BLaER1 treated with 17β-estradiol and CSF1 and Interleukin-3, amounts not matched to agents 10 nM and 100 nM (cell line): ENCODE data around the gene CEACAM19.

ENCODE experiments used
- H3K27ac ChIP-seq, 11 experiments: shearing (Covaris generic); formaldehyde crosslinking; 2 replicates each; pipeline ENCODE4 v1.8.1; 2022
- H3K27me3 ChIP-seq, 11 experiments: shearing (Covaris generic); formaldehyde crosslinking; 2 replicates each; pipeline ENCODE4 v1.8.1; 2022
- H3K36me3 ChIP-seq, 11 experiments: shearing (Covaris generic); formaldehyde crosslinking; 2 replicates each; pipeline ENCODE4 v1.8.1; 2022
- H3K4me1 ChIP-seq, 10 experiments: shearing (Covaris generic); formaldehyde crosslinking; 2 replicates each; pipeline ENCODE4 v1.8.1; 2022
- H3K4me2 ChIP-seq, 11 experiments: shearing (Covaris generic); formaldehyde crosslinking; 2 replicates each; pipeline ENCODE4 v1.8.1; 2022
- H3K4me3 ChIP-seq, 10 experiments: shearing (Covaris generic); formaldehyde crosslinking; 2 replicates each; pipeline ENCODE4 v1.8.1; 2022
- H3K9ac ChIP-seq, 11 experiments: shearing (Covaris generic); formaldehyde crosslinking; 2 replicates each; pipeline ENCODE4 v1.8.1; 2022
- H3K9me3 ChIP-seq, 11 experiments: shearing (Covaris generic); formaldehyde crosslinking; replicated peaks in 1 of 11; 2 replicates each; pipeline ENCODE4 v1.8.1; 2022
- H4K20me1 ChIP-seq, 11 experiments: shearing (Covaris generic); formaldehyde crosslinking; 2 replicates each; pipeline ENCODE4 v1.8.1; 2022
- Cebpa-rat ChIP-seq, 11 experiments: shearing (Covaris generic); IDR thresholded peaks; 2 replicates each; pipeline ENCODE4 v1.8.1; 2022

The CEACAM19 gene

GRCh38 chr19:44634785-44635184 is 36.5 kb upstream of the CEACAM19 start:
- Histone ChIP-seq H3K9me3 (peaks cover 0 to 7% (median 0%) of the 10 kb centered on the region in 11 experiments; a peak in 1 of 22 replicates), H3K4me3 (no peak overlapping the region), H3K4me2 (peak overlapping the region in 3 of 11 experiments; percentile 79 to 80 (median 79); a peak in 6 of 22 replicates), H3K27me3 (no peaks in the 10 kb centered on the region), H3K9ac (no peak overlapping the region), H3K4me1 (peaks cover 0 to 45% (median 6%) of the 10 kb centered on the region in 10 experiments; a peak in 10 of 20 replicates), H3K27ac (no peak overlapping the region; a peak in 1 of 22 replicates), H4K20me1 (no peaks in the 10 kb centered on the region), H3K36me3 (no peaks in the 10 kb centered on the region)
- no peak for TF ChIP-seq Cebpa-rat (IDR thresholded peaks at IDR 0.05)

- H3K27ac ChIP-seq, result peak overlapping the region in 4 of 11 experiments; percentile 41 to 67 (median 64); a peak in 7 of 22 replicates
- peak overlapping the region in 1 of 11 experiments; percentile 30; a peak in 2 of 22 replicates for H3K9ac ChIP-seq
- no peaks in the 10 kb centered on the region for H3K27me3 ChIP-seq
- TF ChIP-seq Cebpa-rat (IDR thresholded peaks at IDR 0.05), result no peak
- no peaks in the 10 kb centered on the region for H3K36me3 ChIP-seq
- H3K4me2 ChIP-seq, result peak overlapping the region in 6 of 11 experiments; percentile 24 to 80 (median 75); a peak in 11 of 22 replicates
- H3K4me1 ChIP-seq, result peaks cover 0 to 45% (median 6%) of the 10 kb centered on the region in 10 experiments; a peak in 10 of 20 replicates
- no peaks in the 10 kb centered on the region for H4K20me1 ChIP-seq
- H3K4me3 ChIP-seq, result no peak overlapping the region
- H3K9me3 ChIP-seq, result 0 out of 22 replicates have a peak, but pooled peaks cover 0 to 3% (median 0%) of the 10 kb centered on the region in 11 experiments
Measured at GRCh38 chr19:44635581-44636438, 35.5 kb upstream of the CEACAM19 start.

GRCh38 chr19:44636439-44637389 is 34.6 kb upstream of the CEACAM19 start:
- no peaks in the 10 kb centered on the region for H3K9me3 ChIP-seq
- no peaks in the 10 kb centered on the region for H3K27me3 ChIP-seq
- H4K20me1 ChIP-seq, result no peaks in the 10 kb centered on the region
- H3K9ac ChIP-seq, result peak overlapping the region in 2 of 11 experiments; percentile 30 to 33; a peak in 3 of 22 replicates
- no peak overlapping the region for H3K4me3 ChIP-seq
- peak overlapping the region in 6 of 11 experiments; percentile 24 to 80 (median 75); a peak in 11 of 22 replicates for H3K4me2 ChIP-seq
- no peaks in the 10 kb centered on the region for H3K36me3 ChIP-seq
- TF ChIP-seq Cebpa-rat (IDR thresholded peaks at IDR 0.05), result no peak
- peaks cover 0 to 45% (median 6%) of the 10 kb centered on the region in 10 experiments; a peak in 10 of 20 replicates for H3K4me1 ChIP-seq
- peak overlapping the region in 4 of 11 experiments; percentile 16 to 67 (median 50); a peak in 7 of 22 replicates for H3K27ac ChIP-seq

GRCh38 chr19:44637390-44637764 is 33.9 kb upstream of the CEACAM19 start:
- no peaks in the 10 kb centered on the region for H3K9me3 ChIP-seq
- H3K36me3 ChIP-seq, result no peaks in the 10 kb centered on the region
- no peaks in the 10 kb centered on the region for H4K20me1 ChIP-seq
- no peak overlapping the region for H3K9ac ChIP-seq
- H3K4me1 ChIP-seq, result peaks cover 0 to 45% (median 6%) of the 10 kb centered on the region in 10 experiments; a peak in 10 of 20 replicates
- no peaks in the 10 kb centered on the region for H3K27me3 ChIP-seq
- no peak overlapping the region for H3K4me3 ChIP-seq
- H3K4me2 ChIP-seq, result peak overlapping the region in 3 of 11 experiments; percentile 79 to 80 (median 79); a peak in 6 of 22 replicates
- TF ChIP-seq Cebpa-rat (IDR thresholded peaks at IDR 0.05), result no peak
- H3K27ac ChIP-seq, result no peak overlapping the region

- Histone ChIP-seq H4K20me1 (peaks cover 0 to 1% (median 0%) of the 10 kb centered on the region in 11 experiments; a peak in 1 of 22 replicates), H3K4me2 (no peak overlapping the region), H3K9me3 (no peaks in the 10 kb centered on the region), H3K4me3 (no peak overlapping the region), H3K27me3 (peaks cover 0 to 7% (median 0%) of the 10 kb centered on the region in 11 experiments; a peak in 3 of 22 replicates), H3K9ac (no peak overlapping the region), H3K4me1 (peaks cover 0 to 22% (median 8%) of the 10 kb centered on the region in 10 experiments; a peak in 10 of 20 replicates), H3K36me3 (no peaks in the 10 kb centered on the region), H3K27ac (no peak overlapping the region)
- TF ChIP-seq Cebpa-rat (IDR thresholded peaks at IDR 0.05), result no peak
Measured at GRCh38 chr19:44640518-44640917, 30.8 kb upstream of the CEACAM19 start.

- Histone ChIP-seq H3K4me2 (no peak overlapping the region), H3K27ac (no peak overlapping the region), H3K27me3 (peaks cover 0 to 7% (median 0%) of the 10 kb centered on the region in 11 experiments; a peak in 3 of 22 replicates), H4K20me1 (peaks cover 0 to 7% (median 0%) of the 10 kb centered on the region in 11 experiments; a peak in 2 of 22 replicates), H3K4me1 (peaks cover 0 to 10% (median 2%) of the 10 kb centered on the region in 10 experiments; a peak in 8 of 20 replicates), H3K9me3 (no peaks in the 10 kb centered on the region), H3K36me3 (no peaks in the 10 kb centered on the region), H3K4me3 (no peak overlapping the region), H3K9ac (no peak overlapping the region)
- TF ChIP-seq Cebpa-rat (IDR thresholded peaks at IDR 0.05), result no peak
Measured at GRCh38 chr19:44641501-44642265, 29.6 kb upstream of the CEACAM19 start.

GRCh38 chr19:44642377-44642776 is 28.9 kb upstream of the CEACAM19 start:
- H3K36me3 ChIP-seq, result no peaks in the 10 kb centered on the region
- no peaks in the 10 kb centered on the region for H3K9me3 ChIP-seq
- no peak overlapping the region for H3K27ac ChIP-seq
- H4K20me1 ChIP-seq, result peaks cover 0 to 7% (median 0%) of the 10 kb centered on the region in 11 experiments; a peak in 2 of 22 replicates
- TF ChIP-seq Cebpa-rat (IDR thresholded peaks at IDR 0.05), result no peak
- H3K4me2 ChIP-seq, result no peak overlapping the region
- peaks cover 0 to 3% (median under 1%) of the 10 kb centered on the region in 10 experiments; a peak in 3 of 20 replicates for H3K4me1 ChIP-seq
- peaks cover 0 to 7% (median 0%) of the 10 kb centered on the region in 11 experiments; a peak in 3 of 22 replicates for H3K27me3 ChIP-seq
- H3K9ac ChIP-seq, result no peak overlapping the region
- no peak overlapping the region for H3K4me3 ChIP-seq
